ENCODE results near the gene B3GALT4. TPM values are rescaled to one million over a fixed set of nuclear protein-coding genes. Genes with fewer than 3 reads are reported as not detected.

B3GALT4 gene
- total RNA-seq, 1 experiment from 2014 or later, result 1.9 TPM

- Histone ChIP-seq H3K9ac (ENCODE audit: low read length) (no peak overlapping the region), H3K27ac (ENCODE audit: low read depth, low read length) (no peak overlapping the region), H3K36me3 (ENCODE audit: control insufficient read depth in 1 of 2, insufficient read depth in 2 of 2, low read length in 2 of 2) (peaks cover 11 to 12% of the 10 kb centered on the region in 2 experiments; a peak in 3 of 4 replicates), H3K9me2 (ENCODE audit: insufficient read depth) (no peaks in the 10 kb centered on the region), H3K79me2 (ENCODE audit: insufficient read depth, low read length) (peaks cover 36% of the 10 kb centered on the region), H4K20me1 (ENCODE audit: insufficient read depth) (no peaks in the 10 kb centered on the region), H3K4me3 (replicated peaks in 1 of 2; ENCODE audit: low read depth in 1 of 2, low read length in 2 of 2) (no peak overlapping the region), H3K9me3 (ENCODE audit: control insufficient read depth in 1 of 2, insufficient read depth in 1 of 2, low read depth in 1 of 2, low read length in 2 of 2) (no peaks in the 10 kb centered on the region), H3K27me3 (ENCODE audit: insufficient read depth, low read length) (no peaks in the 10 kb centered on the region), H3K4me1 (ENCODE audit: control insufficient read depth in 1 of 2, insufficient read depth in 2 of 2, low read length in 2 of 2) (peaks cover 12 to 25% of the 10 kb centered on the region in 2 experiments), H3K4me2 (ENCODE audit: low read length) (no peak overlapping the region), H2AFZ (ENCODE audit: low read depth, low read length, poor library complexity, severe bottlenecking) (no peak overlapping the region)
- TF ChIP-seq SRF (IDR thresholded peaks at IDR 0.05; ENCODE audit: low read depth) (no peak), YY1 (IDR thresholded peaks at IDR 0.05; ENCODE audit: extremely low read depth, insufficient replicate concordance, low read depth, low read length) (no peak), CEBPB (IDR thresholded peaks at IDR 0.05; ENCODE audit: low read depth) (no peak), POLR2AphosphoS5 (IDR thresholded peaks at IDR 0.05; ENCODE audit: low read depth, low read length) (peak; percentile 6; the same call in 1 of the 2 replicates)
- POLR2A ChIA-PET, result no interaction called here
- DNase-seq (ENCODE audit: low read depth, low spot score) (no peak), ATAC-seq (no peak)
- intact Hi-C loops (cut with micrococcal nuclease), result no loop called here
- no TSS peak for BruUV-seq (replicated peaks)
- CTCF ChIA-PET, result no interaction called here
- RAD21 ChIA-PET (ENCODE audit: low non-redundant PET in 1 of 2, low total read pairs in 2 of 2, uncharacterized antibody in 2 of 2, unreplicated experiment in 2 of 2), result no interaction called here
Measured at GRCh38 chr6:33292996-33293682, 16.2 kb downstream of the B3GALT4 start.

- no peaks in the 10 kb centered on the region for H4K20me1 ChIP-seq (ENCODE audit: insufficient read depth)
- no peak overlapping the region for H2AFZ ChIP-seq (ENCODE audit: low read depth, low read length, poor library complexity, severe bottlenecking)
- H3K4me1 ChIP-seq (ENCODE audit: control insufficient read depth in 1 of 2, insufficient read depth in 2 of 2, low read length in 2 of 2), result peaks cover 11 to 25% of the 10 kb centered on the region in 2 experiments
- no peaks in the 10 kb centered on the region for H3K27me3 ChIP-seq (ENCODE audit: insufficient read depth, low read length)
- ChIA-PET CTCF (no interaction called here), RAD21 (ENCODE audit: low non-redundant PET in 1 of 2, low total read pairs in 2 of 2, uncharacterized antibody in 2 of 2, unreplicated experiment in 2 of 2) (no interaction called here), POLR2A (no interaction called here)
- H3K4me2 ChIP-seq (ENCODE audit: low read length), result no peak overlapping the region
- DNase-seq (ENCODE audit: low read depth, low spot score) (no peak), ATAC-seq (no peak)
- intact Hi-C loops (cut with micrococcal nuclease), result no loop called here
- no peak overlapping the region for H3K4me3 ChIP-seq (replicated peaks in 1 of 2; ENCODE audit: low read depth in 1 of 2, low read length in 2 of 2)
- no TSS peak for BruUV-seq (replicated peaks)
- H3K9me3 ChIP-seq (ENCODE audit: control insufficient read depth in 1 of 2, insufficient read depth in 1 of 2, low read depth in 1 of 2, low read length in 2 of 2), result no peaks in the 10 kb centered on the region
- peaks cover 31% of the 10 kb centered on the region for H3K79me2 ChIP-seq (ENCODE audit: insufficient read depth, low read length)
- no peak overlapping the region for H3K27ac ChIP-seq (ENCODE audit: low read depth, low read length)
- no peak overlapping the region for H3K9ac ChIP-seq (ENCODE audit: low read length)
- H3K9me2 ChIP-seq (ENCODE audit: insufficient read depth), result no peaks in the 10 kb centered on the region
- peaks cover 11 to 12% of the 10 kb centered on the region in 2 experiments; a peak in 3 of 4 replicates for H3K36me3 ChIP-seq (ENCODE audit: control insufficient read depth in 1 of 2, insufficient read depth in 2 of 2, low read length in 2 of 2)
- TF ChIP-seq POLR2A (IDR thresholded peaks at IDR 0.05; ENCODE audit: borderline replicate concordance, extremely low read depth, insufficient read depth, insufficient read length), result no peak
- no peak for TF ChIP-seq ZBTB33 (IDR thresholded peaks at IDR 0.05; ENCODE audit: extremely low read depth, insufficient replicate concordance, low read length)
- TF ChIP-seq, protein P1, sequence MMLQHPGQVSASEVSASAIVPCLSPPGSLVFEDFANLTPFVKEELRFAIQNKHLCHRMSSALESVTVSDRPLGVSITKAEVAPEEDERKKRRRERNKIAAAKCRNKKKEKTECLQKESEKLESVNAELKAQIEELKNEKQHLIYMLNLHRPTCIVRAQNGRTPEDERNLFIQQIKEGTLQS (IDR thresholded peaks at IDR 0.05), result no peak
- no peak for TF ChIP-seq CEBPB (IDR thresholded peaks at IDR 0.05; ENCODE audit: low read depth)
- TF ChIP-seq FOSL1 (IDR thresholded peaks at IDR 0.05; ENCODE audit: low read depth), result no peak
- TF ChIP-seq REST (IDR thresholded peaks at IDR 0.05; ENCODE audit: low read depth), result no peak
- TF ChIP-seq TCF7L2 (IDR thresholded peaks at IDR 0.05; ENCODE audit: borderline replicate concordance, extremely low read depth, insufficient read depth, insufficient read length), result no peak
- TF ChIP-seq ELF1 (IDR thresholded peaks at IDR 0.05; ENCODE audit: borderline replicate concordance, low read depth), result no peak
Measured at GRCh38 chr6:33294086-33294823, 17.3 kb downstream of the B3GALT4 start.

All from HCT116 (cell line).